ENCODE results near the gene MEIOC.
"Not testable (repeated sequence)": the region's sequence is repeated elsewhere in the genome, so short reads cannot be mapped to it uniquely, and the experiment has no call there.

MEIOC gene
- 0.19 to 0.71 (median 0.22) reads per million in 3 experiments for total RNA-seq

GRCh38 chr17:44655983-44656710, at the start of gene MEIOC:
Gene MEIOC, plus strand, starts transcription at chr17:44656468. Its CDS starts 146 bp downstream, at chr17:44656614.
- DNase-seq: peak; percentile 4

GRCh38 chr17:44606658-44607057, 49.6 kb upstream of the MEIOC start:
- no peak for DNase-seq

- DNase-seq: no peak
Observed at GRCh38 chr17:44607836-44608690, 48.2 kb upstream of the MEIOC start.

- DNase-seq: no peak
Observed at GRCh38 chr17:44608727-44609435, 47.4 kb upstream of the MEIOC start.

GRCh38 chr17:44610331-44610730, 45.9 kb upstream of the MEIOC start:
- no peak for DNase-seq

GRCh38 chr17:44610871-44611270, 45.4 kb upstream of the MEIOC start:
- DNase-seq: no peak

- no peak for DNase-seq
Observed at GRCh38 chr17:44614862-44615261, 41.4 kb upstream of the MEIOC start.

GRCh38 chr17:44618652-44619051, 37.6 kb upstream of the MEIOC start:
- not testable (repeated sequence) for DNase-seq

- no peak for DNase-seq
Observed at GRCh38 chr17:44623070-44623725, 33.1 kb upstream of the MEIOC start.

GRCh38 chr17:44627513-44628242, 28.6 kb upstream of the MEIOC start:
- DNase-seq: no peak

GRCh38 chr17:44628243-44629188, 27.8 kb upstream of the MEIOC start:
- DNase-seq: no peak

GRCh38 chr17:44629314-44629713, 27.0 kb upstream of the MEIOC start:
- no peak for DNase-seq

GRCh38 chr17:44630703-44631102, 25.6 kb upstream of the MEIOC start:
- DNase-seq: no peak

GRCh38 chr17:44633998-44634397, 22.3 kb upstream of the MEIOC start:
- DNase-seq: no peak

GRCh38 chr17:44634401-44634800, 21.9 kb upstream of the MEIOC start:
- DNase-seq: not testable (repeated sequence)

- no peak for DNase-seq
Observed at GRCh38 chr17:44636562-44636961, 19.7 kb upstream of the MEIOC start.

- DNase-seq: no peak
Observed at GRCh38 chr17:44637066-44637465, 19.2 kb upstream of the MEIOC start.

- DNase-seq: no peak
Observed at GRCh38 chr17:44642834-44643233, 13.4 kb upstream of the MEIOC start.

GRCh38 chr17:44645341-44645740, 10.9 kb upstream of the MEIOC start:
- no peak for DNase-seq

- DNase-seq: no peak
Observed at GRCh38 chr17:44646280-44646679, 10.0 kb upstream of the MEIOC start.

GRCh38 chr17:44647736-44648135, 8.5 kb upstream of the MEIOC start:
- no peak for DNase-seq

All from central memory CD4-positive, alpha-beta T cell (primary cell).